OCI-M2 (cell line): Measurements from ENCODE around the gene BICRA.
"Not testable (repeated sequence)": the region's sequence is repeated elsewhere in the genome, so short reads cannot be mapped to it uniquely, and the experiment has no call there.

Experiments used
- DNase-seq: peaks from one replicate; lab custom pipeline; 2025; ENCODE audit not compliant: unreplicated experiment; lab: John Stamatoyannopoulos, UW

Gene BICRA

DNA sequence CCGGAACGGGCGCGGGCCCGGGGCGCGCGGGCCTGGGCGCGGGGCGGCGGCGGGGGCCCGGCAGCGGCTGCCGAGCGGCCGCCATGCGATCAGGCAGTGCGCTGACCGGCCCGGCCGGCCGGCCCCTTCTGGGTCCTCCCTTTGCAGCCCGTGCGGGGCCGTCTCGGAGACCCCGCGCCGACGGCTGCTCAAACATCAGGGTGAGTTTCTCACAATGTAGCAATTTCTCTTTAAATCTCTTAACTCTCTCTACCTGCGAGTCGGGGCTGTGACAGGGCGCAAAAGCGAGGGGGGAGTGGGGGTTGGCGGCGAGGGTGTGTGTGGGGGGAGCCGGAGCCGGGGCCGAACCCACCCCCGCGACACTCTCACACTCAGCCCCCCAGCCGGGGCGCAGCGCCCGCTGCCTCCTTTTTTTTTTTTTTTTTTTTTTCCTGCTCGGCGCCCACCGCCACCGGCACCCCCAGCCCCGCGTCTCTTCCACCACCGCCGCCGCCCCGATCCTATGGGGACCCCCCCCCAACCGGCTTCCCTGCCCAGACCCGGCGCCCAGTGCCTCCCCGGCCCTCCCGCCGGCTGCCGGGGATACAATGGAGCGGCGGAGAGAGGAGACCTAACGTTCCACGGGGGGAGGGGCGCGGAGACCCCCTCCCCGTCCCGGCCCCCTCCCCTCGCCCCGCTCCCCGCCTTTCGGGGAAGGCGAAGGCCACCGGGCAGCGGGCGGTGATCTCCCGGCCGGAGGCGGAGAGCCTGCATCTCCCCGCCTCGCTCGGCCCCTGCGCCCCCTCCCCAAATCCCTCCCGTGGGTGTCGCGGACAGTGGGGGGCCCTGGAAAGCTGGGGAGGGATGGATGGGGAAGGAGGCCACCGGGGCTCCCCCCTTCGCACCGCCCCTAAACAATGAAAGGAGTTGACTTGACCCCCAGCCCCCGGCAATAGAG lies at the start of gene BICRA:
Gene BICRA (plus strand): TSS at position 166 of the 937 bp plus-strand sequence. CDS start 64,441 bp downstream, outside the sequence.
- DNase-seq, result no peak

- DNase-seq, result no peak
Observed at GRCh38 chr19:47560999-47561398, 47.9 kb upstream of the BICRA start.

- DNase-seq, result no peak
Observed at GRCh38 chr19:47561440-47562057, 47.4 kb upstream of the BICRA start.

DNA sequence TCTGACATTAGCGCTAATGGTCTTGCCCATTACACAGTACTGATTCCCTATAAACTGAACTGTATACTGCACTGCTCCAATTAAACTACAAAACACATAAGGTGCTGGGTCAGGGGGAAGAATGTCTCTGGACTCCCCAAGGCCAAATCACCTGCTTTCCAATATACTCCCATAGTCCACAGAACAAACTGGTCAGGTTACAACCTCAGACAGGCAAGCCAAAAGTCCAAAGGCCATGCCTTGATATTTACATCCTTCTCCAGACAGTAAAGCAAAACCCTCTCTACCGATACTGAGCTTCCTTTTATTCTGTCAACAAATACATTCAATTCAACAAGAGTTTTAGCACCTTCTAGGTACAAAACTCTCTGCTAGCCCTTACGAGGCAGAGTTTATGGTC lies 44.9 kb upstream of the BICRA start:
- DNase-seq, result no peak

DNA sequence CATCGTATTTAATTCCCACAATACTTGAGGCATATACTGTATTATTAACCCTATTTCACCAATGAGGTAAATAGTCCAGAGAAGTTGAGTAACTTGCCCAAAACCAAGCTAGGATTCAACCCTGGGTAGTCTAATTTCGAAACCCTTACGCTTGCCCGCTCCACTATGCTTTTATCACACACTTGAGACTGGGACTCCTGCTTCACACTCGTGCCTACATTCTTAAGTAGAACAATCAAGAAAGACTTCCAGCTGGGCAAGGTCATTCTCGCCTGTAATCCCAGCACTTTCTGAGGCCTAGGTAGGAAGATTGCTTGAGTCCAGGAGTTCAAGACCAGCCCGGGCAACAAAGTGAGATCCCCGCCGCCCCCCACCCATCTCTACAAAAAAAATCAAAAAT lies 39.6 kb upstream of the BICRA start:
- DNase-seq, result no peak

- no peak for DNase-seq
Observed at GRCh38 chr19:47572635-47573034, 36.3 kb upstream of the BICRA start.

DNA sequence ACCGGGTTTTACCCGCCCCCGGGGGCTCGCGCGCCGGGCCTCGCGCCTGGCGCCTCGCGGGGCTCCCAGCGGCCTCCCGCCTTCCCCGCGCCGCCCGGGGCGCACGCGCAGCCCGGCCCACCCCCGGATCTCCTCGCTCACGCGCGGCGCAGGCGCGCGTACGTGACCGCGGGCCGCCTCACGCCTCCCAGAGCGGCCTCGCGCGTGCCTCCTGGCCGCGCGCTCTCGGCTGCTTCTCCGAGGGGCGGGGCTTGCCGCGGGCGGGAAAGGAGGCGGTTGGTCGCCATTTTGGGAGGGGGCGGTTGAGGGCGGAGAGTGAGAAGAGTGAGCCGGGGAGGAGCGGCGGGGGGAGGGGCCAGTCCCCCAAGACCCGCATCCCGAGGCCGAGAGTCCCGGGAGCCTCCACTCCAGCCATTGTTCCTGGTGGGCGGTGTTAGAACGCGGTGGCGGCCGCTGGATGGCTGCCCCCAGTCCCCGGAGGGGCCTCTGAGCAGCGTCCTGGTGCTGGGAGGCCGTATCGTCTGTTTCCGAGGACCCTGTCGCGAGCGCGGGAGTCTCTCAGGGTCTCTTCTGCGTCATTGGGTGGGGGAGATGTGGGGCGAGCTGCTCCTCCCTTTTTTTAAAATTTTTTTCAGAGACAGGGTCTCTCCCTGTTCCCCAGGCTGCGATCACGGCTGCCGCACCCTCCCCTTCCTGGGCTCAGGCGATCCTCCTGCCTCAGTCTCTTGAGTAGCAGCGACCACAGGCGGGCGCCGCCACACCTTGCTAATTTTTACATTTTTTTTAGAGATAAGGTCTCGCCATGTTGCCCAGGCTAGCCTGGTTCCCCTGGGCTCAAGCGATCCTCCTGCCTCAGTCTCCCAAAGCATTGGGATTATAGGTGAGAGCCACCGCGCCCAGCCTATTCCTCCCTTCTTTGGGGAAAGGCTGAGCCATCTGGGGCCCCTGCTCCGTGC lies 35.6 kb upstream of the BICRA start, which contains the start of gene ZNF541:
Gene ZNF541 (minus strand): TSS at position 78 of the 956 bp plus-strand sequence. CDS start 17,292 bp downstream, outside the sequence.
- DNase-seq, result no peak

DNA sequence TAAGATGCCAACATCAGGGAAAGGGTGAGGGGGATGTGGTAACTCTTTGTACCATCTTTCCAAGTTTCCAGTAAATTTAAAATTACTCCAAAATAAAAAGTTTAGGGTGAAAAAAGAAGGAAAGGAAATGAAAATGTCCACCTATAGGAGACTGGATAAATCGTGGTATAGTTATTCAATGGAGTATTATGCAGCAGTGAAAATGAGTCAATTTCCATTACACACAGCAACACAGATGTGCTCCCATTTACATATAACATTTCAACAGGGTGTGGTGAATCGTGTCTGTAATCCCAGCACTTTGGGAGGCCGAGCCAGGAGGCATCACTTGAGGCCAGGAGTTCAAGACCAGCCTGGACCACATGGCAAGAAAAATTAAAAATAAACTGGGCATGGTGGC lies 28.5 kb upstream of the BICRA start:
- DNase-seq, result no peak

DNA sequence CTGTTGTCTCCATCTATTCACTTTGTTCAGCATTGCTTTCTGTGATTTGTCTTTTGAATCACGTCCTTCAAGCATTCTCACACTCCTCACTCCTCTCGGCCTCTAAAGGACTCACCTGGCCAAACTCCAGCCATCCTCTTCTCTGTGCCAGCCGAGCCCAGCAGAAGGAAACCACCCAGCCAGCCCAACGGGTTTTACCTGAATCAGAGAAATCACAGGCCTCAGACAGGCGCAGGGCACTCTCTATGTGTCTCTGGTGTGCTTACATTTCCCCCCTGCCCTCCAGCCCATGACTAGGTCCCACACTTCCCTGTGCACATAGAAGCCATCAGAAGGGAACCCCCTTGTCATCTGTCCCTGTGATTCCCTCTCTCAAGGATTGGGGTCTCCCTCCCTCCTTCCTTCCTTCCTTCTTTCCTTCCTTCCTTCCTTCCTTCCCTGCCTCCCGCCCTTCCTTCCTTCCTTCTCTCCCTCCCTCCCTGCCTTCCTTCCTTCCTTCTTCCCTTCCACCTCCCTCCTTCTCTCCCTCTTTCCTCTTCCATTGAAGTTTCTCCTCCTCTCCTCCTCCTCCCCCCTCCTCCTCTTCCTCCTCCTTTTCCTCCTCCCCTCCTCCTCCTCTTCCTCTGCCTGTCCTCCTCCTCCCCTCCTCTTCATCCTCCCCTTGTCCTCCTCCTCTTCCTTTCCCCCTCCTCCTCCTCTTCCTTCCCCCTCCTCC lies 27.2 kb upstream of the BICRA start:
- no peak for DNase-seq

- no peak for DNase-seq
Observed at GRCh38 chr19:47582320-47582909, 26.5 kb upstream of the BICRA start.

- not testable (repeated sequence) for DNase-seq
Observed at GRCh38 chr19:47583161-47583560, 25.8 kb upstream of the BICRA start.

- DNase-seq, result no peak
Observed at GRCh38 chr19:47587295-47587694, 21.6 kb upstream of the BICRA start.

GRCh38 chr19:47589824-47590223 lies 19.1 kb upstream of the BICRA start:
- no peak for DNase-seq

DNA sequence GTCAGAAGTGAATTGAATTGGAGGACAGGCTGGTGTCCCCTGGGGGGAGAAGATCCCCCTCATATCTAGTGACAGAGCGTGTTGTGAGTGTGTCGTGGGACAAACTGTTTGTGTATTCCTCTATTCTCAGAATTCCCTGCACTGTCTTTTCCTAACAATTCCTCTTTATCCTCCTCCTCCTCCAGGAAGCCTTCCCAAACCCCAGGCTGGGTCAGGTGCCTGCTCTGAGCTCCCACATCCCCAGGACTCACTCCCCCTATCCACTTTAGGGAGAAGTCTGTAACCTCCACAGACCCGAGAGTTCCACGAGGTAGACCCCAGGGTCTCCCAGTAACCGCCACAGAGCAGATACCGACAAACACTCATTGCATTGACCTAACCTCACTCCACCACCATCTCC lies 15.1 kb upstream of the BICRA start:
- DNase-seq, result no peak

DNA sequence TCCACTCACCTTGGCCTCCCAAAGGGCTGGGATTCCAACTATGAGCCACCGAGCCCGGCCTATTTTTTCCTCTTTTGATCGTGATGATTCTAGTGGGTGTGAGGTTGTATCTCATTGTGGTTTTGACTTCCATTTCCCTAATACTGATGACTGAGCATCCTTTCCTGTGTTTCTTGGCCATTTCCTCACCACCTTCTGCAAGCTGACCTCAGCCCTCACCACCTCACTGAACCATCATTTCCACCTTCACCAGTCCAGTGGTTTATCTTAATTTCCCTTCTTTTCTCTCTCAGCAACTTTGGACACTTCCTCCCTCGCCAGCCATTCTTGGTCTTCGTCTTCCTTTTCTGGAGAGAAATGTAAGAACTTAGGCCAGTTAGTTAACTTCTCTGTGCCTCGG lies 13.0 kb upstream of the BICRA start:
- no peak for DNase-seq

DNA sequence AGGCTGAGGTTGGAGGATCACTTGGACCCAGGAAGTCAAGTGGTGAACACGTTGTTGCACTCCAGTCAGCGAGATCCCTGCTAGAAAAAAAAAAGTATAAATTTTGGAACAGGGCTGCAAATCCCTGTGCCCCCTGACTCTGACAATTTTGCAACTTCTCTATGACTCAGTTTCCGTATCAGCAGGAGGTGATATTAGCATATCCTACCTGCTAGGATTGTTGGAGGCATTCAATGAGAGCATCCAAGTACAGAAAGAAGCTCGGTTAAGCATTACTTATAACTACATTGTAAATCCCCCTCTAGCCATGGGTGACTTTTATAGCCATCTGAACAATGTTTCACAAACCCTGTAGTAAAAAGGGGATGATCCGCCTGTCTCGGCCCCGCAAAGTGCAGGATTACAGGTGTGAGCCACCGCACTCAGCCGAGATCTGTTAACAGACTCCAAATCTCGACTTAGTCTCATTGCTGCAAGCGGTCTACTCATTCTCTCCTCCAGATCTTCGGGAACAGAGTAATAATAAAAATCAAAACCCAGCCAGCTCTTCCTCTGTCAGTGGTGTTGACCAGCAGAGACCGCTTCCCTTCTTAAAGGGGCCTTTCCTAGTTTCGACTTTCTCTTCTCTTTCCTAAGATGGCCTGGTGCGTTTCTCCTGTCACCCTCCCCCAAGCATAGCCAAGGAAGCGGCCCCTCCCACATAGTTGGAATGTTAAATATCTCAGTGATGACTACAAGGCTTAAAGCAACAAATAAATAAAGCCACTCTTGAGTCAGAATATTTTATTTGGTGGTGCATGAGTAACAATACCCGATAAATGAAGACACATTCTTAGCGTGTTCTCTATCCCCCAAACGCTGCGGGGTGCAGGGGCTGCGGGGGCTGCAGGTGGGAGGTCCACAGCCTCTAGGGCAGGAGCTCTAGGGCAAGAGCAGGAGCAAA lies 10.3 kb upstream of the BICRA start:
- DNase-seq, result no peak

DNA sequence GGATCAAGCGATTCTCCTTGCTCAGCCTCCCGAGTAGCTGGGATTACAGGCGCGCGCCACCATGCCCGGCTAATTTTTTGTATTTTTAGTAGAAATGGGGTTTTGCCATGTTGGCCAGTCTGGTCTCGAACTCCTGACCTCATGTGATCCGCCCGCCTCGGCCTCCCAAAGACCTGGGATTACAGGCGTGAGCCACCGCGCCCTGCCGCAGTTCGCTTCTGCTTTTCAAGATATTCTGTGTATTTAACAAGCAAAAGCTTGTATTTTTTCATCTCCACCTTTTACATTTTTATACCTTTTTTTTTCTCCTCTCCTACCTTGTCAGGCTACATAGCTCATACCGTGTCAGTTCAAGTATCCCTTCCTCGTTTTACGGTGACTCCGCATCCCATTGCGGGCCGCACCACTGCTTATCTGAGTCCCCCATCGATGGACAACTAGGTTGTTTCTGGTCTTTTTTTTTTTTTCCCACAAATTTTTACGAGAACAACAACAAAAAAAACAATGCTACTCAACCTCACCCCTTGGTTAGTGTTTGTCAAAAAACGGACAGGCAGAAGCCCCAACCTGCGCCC lies 9.2 kb upstream of the BICRA start:
- DNase-seq, result not testable (repeated sequence)
